ENCODE results near the gene TRAPPC2L.
"Not testable (repeated sequence)": the region's sequence is repeated elsewhere in the genome, so short reads cannot be mapped to it uniquely, and the experiment has no call there.

TRAPPC2L gene

DNA sequence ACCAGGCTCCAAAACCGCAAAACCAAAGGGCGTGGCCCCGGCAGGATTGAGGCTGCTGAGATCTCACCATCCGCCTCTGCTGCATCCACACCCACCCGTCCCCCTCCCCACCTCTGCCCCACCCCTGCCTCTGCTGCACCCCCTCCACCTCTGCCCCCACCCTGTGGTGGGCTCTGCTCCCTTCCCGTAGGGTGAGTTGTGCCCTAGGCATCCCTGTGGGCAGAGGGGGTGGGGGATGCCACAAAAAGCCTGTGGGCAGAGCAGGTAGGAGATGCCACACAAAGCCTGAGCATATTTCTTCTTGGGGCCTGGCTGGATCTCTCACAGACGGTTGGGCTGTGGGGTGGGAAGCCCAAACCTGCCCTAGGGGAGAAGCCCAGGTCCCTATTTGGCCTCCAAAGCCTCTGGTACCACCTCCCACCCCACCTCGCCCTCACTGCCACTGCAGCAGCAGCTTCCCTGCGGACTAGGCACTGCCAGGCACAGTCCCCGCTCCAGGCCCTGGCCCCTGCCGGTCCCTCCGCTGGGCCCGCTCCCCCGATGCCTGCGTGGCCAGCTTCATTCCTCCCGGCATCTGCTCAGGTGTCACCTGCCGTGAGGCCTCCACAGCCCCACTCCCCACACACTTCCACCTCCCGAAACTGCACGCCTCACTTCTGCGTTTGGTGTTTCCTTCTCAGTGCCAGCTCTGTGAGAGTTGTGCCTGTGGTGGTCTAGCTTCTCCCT is 20.8 kb downstream of the TRAPPC2L start:
- DNase-seq (ENCODE audit: low read depth in 2 of 2) = no peak

DNA sequence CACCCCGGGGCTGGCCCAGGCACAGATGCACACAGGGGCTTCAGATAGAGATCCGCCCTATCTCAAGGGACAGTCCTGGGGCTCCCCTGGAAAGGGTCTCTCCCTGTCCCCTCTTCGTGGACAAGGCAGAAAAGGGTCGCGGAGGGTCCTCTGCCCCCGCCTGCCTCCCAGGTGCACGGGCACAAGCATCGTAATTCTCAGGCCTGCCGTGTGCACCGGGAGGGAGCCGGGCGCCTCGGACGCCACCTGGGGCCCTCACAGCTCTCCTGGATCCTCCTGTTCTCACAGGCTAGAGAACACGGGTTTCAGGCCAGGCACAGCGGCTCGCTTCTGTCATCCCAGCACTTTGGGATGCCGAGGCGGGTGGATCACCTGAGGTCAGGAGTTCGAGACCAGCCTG is 21.4 kb downstream of the TRAPPC2L start:
- no peak for DNase-seq (ENCODE audit: low read depth in 2 of 2)

DNA sequence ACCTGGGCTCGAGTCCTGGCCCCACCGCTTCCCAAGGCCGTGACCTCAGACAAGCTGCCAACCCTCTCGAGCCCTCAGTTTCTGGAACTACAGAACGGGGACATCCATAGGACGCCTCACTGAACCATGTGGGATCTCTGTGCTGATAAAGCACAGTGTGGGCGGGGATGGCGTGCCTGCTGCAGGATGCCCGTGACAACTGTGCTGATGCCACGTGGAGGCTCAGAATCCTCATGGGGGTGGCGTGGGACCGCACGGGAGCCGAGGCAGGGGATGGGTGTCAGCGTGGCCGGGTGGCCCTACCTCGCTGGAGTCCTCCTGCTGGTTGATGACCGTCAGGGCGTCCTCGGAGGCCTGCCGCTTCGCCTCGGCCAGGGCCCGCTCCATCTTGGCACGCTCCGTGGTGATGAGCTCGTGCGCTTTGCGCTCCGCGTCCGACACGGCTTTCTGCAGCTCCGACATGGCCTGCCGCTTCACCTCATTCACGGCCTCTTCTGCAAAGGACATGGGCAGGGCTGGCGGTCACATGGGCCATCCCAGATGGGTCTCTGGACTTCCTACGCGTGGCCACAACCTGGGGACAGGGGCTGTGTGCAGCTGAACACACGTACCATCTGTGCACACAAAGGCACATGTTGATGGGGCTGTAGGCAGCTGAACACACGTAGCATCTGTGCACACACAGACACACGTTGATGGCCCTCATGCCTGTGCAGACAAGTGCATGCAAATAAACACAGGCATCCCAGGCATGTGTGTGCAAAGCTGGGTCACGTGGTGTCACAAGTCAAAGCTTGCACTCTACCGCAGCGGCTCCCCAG is 22.2 kb downstream of the TRAPPC2L start:
- no peak for DNase-seq (ENCODE audit: low read depth in 2 of 2)

DNA sequence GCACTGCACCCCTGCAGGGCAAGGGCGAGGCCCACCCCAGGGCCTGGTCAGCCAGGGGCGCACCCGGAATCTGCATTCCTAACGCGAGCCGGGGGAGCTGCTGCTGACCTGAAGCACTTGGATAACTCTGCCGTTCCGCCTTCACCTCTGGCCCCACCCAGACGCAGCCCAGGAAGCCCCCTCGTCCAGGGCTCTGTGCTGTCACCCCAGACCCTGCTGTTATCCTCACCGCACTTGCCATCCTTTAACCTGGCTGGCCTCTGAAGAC is 22.8 kb downstream of the TRAPPC2L start:
- no peak for DNase-seq (ENCODE audit: low read depth in 2 of 2)

DNA sequence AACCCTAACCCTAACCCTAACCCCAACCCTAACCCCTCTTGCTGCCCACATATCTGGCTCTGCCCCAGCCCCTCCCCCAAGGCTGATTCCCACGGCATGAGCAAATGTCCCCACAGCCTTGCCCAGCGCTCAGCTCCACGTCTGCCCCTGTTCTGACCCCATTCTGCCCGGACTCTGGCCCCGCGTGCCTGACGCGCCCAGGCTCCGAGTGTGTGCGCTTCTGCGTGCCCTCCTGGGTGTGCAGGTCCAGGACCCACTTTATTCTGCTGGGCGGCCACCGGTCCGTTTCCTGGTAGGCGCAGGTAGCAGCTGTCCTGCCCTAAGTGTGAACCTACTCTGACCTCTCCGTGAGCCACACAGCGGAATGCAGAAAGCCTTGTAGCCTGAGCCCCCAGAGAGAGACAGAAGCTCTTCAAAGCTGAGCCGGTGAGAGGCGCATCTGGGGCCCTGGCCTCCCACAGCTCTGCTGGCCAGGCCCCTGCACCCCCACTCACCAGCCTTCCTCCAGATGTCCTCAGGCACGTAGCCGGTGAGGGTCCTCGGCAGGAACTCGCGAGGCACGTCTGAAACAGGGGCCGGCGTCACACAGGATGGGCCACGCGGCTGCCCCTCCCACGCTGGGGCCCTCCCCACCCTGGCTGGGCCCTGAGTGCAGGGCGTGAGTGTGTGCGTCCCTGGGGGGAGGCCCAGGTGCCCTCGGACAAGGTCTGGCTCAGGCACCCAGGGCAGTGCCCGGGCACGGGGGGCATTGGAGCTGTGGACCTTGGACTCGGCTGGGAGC is 23.5 kb downstream of the TRAPPC2L start:
- DNase-seq (ENCODE audit: low read depth in 2 of 2) = no peak

DNA sequence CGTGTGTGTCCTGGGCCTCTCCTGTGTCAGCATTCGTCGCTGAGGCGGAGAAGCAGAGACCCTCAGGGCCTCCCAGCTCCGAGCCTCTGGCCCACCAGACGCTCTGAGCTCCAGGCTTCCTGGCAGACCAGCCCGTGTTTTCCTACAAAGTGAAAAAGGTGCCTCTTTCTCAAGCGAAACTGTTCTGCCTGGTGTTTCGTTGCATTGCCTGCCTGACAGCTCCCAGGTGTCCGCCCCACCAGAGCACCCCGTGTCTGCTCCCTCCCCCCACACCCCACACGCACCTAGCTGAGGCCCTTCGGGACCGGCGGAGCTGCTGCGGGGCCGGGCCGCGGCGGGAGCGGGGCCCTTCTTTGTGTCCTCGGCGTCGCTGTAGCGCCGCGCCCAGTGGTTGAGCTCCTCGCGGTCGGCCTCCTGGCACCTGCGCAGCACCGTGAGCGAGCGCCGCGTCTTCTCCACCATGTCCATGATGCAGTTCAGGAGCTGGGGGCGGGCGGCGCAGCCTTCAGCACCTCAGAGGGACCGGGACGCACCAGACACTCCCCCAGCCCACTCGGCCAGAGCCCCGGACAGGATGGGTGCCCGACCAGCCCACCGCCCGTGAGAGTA is 24.2 kb downstream of the TRAPPC2L start:
- DNase-seq (ENCODE audit: low read depth in 2 of 2) = no peak

DNA sequence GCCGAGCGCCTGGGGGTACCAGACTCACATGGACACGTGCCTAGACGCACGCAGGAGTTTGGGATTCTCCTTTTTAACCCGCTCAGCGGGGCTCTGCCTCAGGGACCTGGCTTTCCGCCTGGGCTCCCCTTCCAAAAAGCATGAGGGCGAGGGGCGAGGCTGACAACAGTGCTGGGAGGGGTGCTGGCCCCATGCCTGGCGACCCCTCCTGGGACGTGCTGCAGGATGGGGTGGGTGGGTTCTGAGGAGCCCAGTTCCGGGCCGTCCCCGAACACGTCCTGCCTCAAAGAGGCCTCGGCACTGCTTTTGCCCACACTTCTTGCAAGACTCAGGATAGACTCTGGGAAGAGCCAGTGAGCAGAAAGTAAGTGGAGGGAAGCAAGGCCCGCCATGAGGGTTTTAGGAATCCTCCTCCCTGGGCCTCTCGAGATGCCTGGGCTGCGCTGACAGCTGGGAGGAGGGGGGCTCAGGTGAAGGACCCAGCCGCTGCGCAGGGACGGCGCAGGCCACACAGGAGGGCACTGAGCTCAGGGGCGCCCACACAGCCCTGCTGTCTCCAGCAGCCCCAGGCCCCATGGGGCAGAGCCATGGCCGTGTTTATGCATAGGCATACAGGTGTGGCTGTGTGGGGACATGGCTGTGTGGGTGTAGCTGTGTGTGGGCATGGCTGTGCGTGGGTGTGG is 24.9 kb downstream of the TRAPPC2L start:
- DNase-seq (ENCODE audit: low read depth in 2 of 2) = no peak

DNA sequence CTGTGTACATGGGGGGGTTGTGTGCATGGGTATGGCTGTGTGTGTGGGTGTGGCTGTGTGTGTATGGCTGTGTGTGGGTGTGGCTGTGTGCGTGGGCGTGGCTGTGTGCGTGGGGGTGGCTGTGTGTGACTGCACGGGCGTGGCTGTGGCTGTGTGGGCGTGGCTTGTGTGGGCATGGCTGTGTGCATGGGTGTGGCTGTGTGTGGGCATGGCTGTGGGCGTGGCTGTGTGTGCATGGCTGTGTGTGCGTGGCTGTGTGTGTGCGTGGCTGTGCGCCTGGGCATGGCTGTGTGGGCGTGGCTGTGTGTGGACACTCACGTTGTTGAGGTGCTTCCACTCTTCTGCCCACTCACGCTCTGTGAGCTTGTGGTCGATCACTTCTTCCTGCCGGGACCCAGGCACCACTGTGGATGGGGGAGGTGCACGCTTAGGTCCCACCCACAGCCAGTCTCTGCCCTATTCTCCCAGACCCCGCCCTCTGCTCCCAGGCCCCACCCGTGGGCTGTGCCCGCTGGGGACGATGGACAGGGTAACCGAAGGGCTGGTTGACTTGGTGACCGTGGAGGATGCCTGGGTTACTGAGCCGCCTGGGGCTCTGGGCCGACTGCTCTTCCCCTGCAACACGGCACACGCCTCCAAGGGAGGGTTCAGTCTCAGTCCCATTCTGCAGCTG is 25.6 kb downstream of the TRAPPC2L start:
- DNase-seq (ENCODE audit: low read depth in 2 of 2) = no peak

DNA sequence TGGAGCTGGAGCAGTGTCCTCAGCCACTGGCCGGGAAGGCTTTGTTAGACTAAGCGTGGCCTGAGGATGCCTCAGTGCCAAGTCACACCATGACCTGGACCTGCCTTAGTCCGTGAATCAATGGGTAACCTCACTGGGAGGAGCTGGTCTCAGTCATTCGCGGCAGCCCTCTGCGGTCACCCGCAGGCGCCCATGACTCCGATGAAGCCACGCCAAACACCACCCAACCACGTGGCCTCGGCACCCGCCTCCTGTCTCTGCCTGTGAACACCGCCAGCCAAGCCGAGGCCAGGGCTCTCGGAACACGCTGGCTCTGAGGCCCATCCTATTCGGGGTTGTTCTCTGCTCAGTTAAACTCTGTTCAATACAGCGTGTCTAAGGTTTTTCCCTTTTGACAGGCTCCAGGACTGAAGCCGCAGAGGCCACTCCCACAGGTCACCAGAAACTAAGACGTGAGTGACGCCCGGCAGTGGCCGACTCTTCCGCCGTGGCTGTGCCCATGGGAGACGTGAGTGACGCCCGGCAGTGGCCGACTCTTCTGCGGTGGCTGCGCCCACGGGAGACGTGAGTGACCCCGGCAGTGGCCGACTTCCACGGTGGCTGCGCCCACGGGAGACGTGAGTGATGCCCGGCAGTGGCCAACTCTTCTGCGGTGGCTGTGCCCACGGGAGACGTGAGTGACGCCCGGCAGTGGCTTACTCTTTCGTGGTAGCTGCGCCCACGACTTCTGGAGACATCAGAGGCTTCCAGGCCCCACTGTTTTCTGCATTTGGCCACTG is 26.4 kb downstream of the TRAPPC2L start:
- DNase-seq (ENCODE audit: low read depth in 2 of 2) = no peak

DNA sequence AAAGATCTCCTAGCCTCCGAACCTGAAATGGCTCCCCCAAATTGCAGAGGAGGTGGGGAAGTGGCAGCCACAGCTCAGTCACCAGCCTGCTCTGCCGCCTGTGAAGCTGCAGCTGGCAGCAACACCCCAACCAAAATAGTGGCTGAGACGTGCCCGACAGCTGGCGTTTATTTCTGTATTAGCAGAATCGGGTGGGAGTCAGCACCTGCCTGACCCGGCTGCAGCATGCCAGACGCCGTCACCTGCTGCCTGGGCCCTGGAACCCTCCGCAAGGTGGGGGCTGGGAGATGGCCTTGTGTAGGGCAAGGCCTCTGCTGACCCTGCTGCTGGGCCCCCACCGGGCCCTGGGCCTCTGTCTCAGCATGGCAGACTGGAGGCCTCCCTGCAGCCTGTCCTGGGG is 27.0 kb downstream of the TRAPPC2L start:
- no peak for DNase-seq (ENCODE audit: low read depth in 2 of 2)

DNA sequence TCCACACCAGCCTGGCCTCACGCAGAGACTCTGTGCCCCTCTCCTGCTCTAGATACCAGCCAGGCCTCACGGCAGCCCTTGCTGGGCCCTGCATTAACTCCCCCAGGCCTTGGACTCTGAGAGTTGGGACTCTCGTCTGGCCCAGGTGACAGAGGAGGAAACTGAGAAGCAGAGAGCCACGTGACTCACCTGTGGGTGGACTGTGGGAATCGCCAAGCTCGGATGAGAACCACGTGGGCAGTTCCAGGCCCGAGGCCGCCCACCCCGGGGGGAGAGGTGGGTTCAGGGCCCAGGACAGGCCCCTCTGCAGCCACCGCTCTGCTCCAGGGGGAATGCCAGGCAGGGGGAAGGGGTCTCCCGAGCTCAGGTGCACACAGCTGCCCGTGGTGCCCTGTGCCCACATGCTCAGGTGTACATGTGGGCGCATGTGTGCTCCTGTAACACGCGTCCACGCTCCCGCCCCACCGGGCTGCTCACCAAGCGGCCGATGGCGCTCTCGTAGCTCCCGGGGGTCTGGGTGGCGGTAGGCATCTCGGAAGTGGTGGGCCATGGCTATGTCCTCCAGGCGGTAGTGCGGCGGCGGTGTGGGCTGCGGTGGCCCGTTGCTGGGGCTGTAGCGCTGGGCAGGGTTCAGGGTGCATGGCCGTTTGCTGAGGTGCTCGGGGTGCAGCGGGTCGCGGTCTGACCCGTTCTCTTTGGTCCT is 27.8 kb downstream of the TRAPPC2L start:
- no peak for DNase-seq (ENCODE audit: low read depth in 2 of 2)

DNA sequence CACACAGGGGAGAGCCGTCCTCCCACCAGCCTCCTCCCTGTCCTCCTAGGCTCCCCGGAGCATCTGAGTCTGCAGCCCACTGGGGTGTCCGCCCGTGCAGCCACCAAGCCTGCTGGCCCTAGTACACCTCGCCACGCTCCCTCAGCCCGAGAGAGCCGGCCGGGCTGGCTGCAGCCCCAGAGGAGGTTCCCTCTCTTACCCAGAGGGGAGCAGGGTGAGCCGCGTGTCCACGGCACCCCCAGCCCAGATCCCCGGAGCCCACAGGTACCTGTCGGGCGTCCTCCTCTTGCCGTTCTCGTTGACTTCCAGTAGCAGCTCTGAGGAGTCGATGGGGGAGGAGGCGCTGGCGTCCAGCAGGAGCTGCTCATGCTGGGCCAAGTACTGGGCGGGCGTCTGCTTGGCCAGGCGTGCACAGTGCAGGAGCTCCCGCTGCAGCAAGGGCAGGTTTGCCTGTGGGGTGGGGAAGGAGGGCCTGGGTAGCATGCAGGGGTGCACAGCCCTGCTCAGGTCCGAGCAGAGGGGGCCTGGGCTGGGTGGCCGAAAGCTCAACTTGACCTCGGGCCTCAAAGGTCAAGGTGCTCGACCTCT is 28.9 kb downstream of the TRAPPC2L start:
- DNase-seq (ENCODE audit: low read depth in 2 of 2) = no peak

DNA sequence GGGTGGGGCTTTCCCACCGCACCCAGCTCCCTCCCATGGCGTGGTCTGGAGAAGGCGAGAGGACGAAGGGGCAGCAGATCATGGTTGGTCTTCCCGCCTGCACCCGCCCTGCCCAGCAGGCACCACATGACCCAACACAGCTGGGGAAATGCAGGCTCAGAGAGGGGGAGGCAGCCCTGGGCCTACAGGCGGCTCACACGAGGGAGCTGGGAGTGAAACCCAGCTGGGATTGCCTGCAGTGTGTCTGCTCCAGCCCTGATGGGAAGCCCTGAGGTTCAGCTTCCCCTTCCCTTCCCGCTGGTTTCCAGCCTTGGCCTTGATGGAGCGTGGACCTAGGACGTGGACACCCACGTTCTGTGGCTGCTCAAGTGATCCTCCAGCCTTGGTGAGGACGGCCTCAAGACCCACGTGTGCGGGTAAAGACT is 29.5 kb downstream of the TRAPPC2L start:
- no peak for DNase-seq (ENCODE audit: low read depth in 2 of 2)

DNA sequence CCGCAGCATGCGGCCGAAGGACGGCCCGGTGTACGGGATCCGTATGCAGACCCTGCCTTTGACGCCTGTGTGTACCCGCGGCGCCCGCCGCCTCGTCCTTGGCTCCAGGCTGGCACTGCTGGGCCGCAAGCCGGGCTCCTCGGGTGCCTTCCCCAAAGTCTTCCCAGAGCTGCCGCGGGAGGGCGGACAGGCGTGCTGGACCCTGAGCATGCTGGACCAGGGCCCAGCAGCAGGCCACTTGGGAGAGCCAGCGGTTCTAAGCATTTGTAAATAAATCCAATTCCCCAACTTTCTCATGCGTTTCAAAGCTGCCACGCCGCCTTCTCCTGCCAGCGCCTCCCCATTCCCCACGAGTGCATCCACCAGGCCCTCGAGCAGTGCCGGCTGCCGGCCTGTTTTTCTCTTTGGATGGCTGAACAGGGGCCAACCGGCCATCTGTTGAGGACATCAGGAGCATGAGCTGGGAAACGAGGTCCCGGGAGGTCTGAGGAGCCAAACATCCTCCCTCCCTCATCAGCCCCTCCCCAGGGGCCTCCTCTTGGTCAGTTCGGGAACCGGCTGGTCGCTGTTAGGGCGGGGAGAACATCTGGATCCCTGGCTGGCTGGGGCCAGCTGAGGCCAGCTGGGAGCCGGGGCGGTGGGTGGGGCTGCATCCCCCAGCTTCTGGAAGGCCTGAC is 30.1 kb downstream of the TRAPPC2L start:
- DNase-seq (ENCODE audit: low read depth in 2 of 2) = no peak

DNA sequence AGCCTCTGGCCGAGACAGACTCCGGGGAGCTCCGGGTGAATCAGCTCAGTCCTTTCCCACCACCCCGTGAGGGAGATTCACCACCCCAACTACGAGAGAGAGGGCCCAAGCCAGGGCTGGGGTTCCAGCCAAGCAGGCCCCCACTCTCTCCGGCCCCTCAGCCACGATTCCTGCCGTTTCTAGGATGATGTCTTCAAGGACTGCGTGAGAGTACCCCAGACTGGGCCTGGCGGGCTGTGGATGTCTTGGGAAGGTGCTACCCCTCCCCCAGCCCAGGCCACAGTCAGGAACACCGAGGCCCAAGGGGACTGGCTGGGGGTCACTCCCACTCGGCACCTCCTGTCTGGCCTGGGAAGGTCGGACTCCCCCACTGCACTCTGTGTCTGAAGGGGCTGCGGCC is 31.1 kb downstream of the TRAPPC2L start:
- no peak for DNase-seq (ENCODE audit: low read depth in 2 of 2)

DNA sequence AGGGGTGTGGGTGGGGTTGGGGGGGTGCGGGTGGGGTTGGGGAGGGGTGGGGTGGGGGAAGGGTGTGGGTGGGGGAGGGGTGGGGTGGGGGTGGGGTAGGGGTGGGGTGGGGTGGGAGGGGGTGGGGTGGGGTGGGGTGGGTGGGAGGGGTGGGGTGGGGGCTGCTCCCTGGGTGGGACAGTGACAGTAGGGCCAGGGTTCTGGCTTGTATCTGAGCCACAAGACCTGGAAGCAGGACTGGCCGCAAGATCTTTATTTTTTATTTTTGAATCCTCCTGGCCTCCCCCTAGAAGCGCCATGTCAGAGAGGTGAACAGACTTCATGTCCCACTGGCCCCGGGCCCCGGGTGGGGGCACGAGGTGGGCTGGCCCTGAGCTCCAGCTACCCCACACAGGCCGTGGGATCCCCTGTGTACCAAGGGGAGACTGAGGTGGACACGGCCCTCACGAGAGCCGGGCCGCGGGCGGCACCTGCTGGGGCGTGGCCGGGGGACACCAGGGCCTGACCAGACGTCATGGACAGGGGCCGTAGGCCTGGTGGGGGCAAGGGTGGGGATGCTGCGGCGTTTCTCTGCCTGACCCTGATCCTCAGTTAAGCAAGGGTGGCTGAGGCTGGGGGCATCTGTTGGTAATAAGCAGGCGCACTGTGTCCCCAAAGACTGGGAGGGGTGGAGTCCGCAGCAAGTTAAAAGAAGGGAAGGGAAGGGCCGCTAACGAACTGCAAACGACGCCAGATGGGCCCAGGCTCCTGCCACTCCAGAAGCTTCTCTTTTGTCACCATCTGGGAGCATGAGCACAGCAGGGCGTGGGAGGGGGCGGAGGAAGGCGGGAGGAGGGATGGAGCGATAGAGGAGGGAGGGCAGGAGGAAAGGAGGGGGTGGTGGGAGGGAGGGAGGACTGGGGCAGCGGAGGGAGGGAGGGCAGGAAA is 31.8 kb downstream of the TRAPPC2L start:
- no peak for DNase-seq (ENCODE audit: low read depth in 2 of 2)

DNA sequence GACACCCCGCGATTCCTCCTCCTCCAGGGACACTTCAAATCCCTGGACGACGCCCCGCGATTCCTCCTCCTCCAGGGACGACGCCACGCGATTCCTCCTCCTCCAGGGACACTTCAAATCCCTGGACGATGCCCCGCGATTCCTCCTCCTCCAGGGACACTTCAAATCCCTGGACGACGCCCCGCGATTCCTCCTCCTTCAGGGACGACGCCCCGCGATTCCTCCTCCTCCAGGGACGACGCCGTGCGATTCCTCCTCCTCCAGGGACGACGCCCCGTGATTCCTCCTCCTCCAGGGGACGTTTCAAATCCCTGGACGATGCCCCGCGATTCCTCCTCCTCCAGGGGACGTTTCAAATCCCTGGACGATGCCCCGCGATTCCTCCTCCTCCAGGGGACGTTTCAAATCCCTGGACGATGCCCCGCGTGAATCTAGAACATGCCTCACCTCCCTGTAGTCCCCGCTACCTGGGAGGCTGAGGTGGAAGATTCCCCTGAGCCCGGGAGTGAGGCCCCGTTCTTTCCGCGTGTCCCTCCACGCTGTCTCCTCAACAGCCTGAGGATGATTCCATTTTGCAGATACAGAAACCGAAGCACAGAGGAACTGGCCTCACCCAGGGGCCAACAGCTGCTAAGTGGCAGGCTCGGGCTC is 32.9 kb downstream of the TRAPPC2L start:
- DNase-seq (ENCODE audit: low read depth in 2 of 2) = not testable (repeated sequence)
